Activated CD4-positive, alpha-beta T cell treated with anti-CD3 and anti-CD28 coated beads, Interleukin-2, amount 10 ng/mL, durations not matched to agents 24 days and 14 days (primary cell): Measurements from ENCODE around the gene FHL1. TPM values are rescaled to one million over a fixed set of nuclear protein-coding genes. Genes with fewer than 3 reads are reported as not detected.

ENCODE experiments used
- DNase-seq: peaks from one replicate; pipeline ENCODE4 v3.0.0; 2022
- H3K27ac Mint-ChIP-seq: one replicate; pipeline ENCODE4 v1.8.0; 2022; ENCODE audit warnings: mild to moderate bottlenecking, mixed read lengths
- H3K27me3 Mint-ChIP-seq: one replicate; pipeline ENCODE4 v1.8.0; 2022; ENCODE audit warnings: mixed read lengths
- H3K36me3 Mint-ChIP-seq: one replicate; pipeline ENCODE4 v1.8.0; 2022; ENCODE audit warnings: low read depth, mild to moderate bottlenecking, mixed read lengths
- H3K4me1 Mint-ChIP-seq: one replicate; pipeline ENCODE4 v1.8.0; 2021; ENCODE audit warnings: mixed read lengths
- H3K4me3 Mint-ChIP-seq: one replicate; pipeline ENCODE4 v1.8.0; 2022; ENCODE audit warnings: mild to moderate bottlenecking, moderate library complexity, mixed read lengths
- H3K9me3 Mint-ChIP-seq: one replicate; pipeline ENCODE4 v1.8.0; 2021; ENCODE audit warnings: mixed read lengths
- intact Hi-C: fragments of 100-400 bp; cut with micrococcal nuclease; formaldehyde crosslinking; loops from one replicate; pipeline ENCODE4 v1.15.1; 2023
- total RNA-seq: library from RNA; stranded (reverse); gene quantifications from 2 replicates; pipeline ENCODE4 v1.2.3, GENCODE V29; 2022

The FHL1 gene
- total RNA-seq, 1 donor from 2014 or later, result 15.2 TPM

GRCh38 chrX:136126872-136127406 is 20.4 kb upstream of the FHL1 start:
- H3K27ac Mint-ChIP-seq, result no peak overlapping the region
- H3K4me1 Mint-ChIP-seq, result peaks cover 8% of the 10 kb centered on the region
- intact Hi-C loops, result no loop called here
- no peak overlapping the region for H3K4me3 Mint-ChIP-seq
- no peaks in the 10 kb centered on the region for H3K9me3 Mint-ChIP-seq
- peaks cover 1% of the 10 kb centered on the region for H3K36me3 Mint-ChIP-seq
- no peak for DNase-seq
- no peaks in the 10 kb centered on the region for H3K27me3 Mint-ChIP-seq

- Mint-ChIP-seq H3K36me3 (peaks cover 1% of the 10 kb centered on the region), H3K27me3 (no peaks in the 10 kb centered on the region), H3K9me3 (no peaks in the 10 kb centered on the region), H3K4me1 (peaks cover 8% of the 10 kb centered on the region), H3K27ac (no peak overlapping the region), H3K4me3 (no peak overlapping the region)
- intact Hi-C loops, result no loop called here
- no peak for DNase-seq
Measured at GRCh38 chrX:136128743-136129142, 18.6 kb upstream of the FHL1 start.

GRCh38 chrX:136130931-136131833 is 16.2 kb upstream of the FHL1 start:
- no peaks in the 10 kb centered on the region for H3K27me3 Mint-ChIP-seq
- peak; percentile 60 for DNase-seq
- H3K4me1 Mint-ChIP-seq, result peaks cover 8% of the 10 kb centered on the region
- peak overlapping the region; percentile 74 for H3K27ac Mint-ChIP-seq
- H3K4me3 Mint-ChIP-seq, result no peak overlapping the region
- peaks cover 1% of the 10 kb centered on the region for H3K36me3 Mint-ChIP-seq
- intact Hi-C loops, result no loop called here
- no peaks in the 10 kb centered on the region for H3K9me3 Mint-ChIP-seq

GRCh38 chrX:136138939-136139338 is 8.4 kb upstream of the FHL1 start:
- intact Hi-C loops, result no loop called here
- H3K27me3 Mint-ChIP-seq, result no peaks in the 10 kb centered on the region
- no peaks in the 10 kb centered on the region for H3K36me3 Mint-ChIP-seq
- H3K9me3 Mint-ChIP-seq, result no peaks in the 10 kb centered on the region
- H3K4me1 Mint-ChIP-seq, result peaks cover 3% of the 10 kb centered on the region
- no peak overlapping the region for H3K27ac Mint-ChIP-seq
- H3K4me3 Mint-ChIP-seq, result no peak overlapping the region
- no peak for DNase-seq

- Mint-ChIP-seq H3K9me3 (peaks cover 4% of the 10 kb centered on the region), H3K27ac (no peak overlapping the region), H3K36me3 (no peaks in the 10 kb centered on the region), H3K27me3 (peaks cover 5% of the 10 kb centered on the region), H3K4me1 (peaks cover 15% of the 10 kb centered on the region), H3K4me3 (no peak overlapping the region)
- no peak for DNase-seq
- intact Hi-C loops, result loop anchor here (10.0 kb wide), 1 partner anchor 63 kb away; no protein-coding TSS in a partner anchor
Measured at GRCh38 chrX:136141569-136141968, 5.8 kb upstream of the FHL1 start.

GRCh38 chrX:136142592-136142991 is 4.7 kb upstream of the FHL1 start:
- H3K4me1 Mint-ChIP-seq, result peaks cover 15% of the 10 kb centered on the region
- H3K27ac Mint-ChIP-seq, result no peak overlapping the region
- H3K36me3 Mint-ChIP-seq, result no peaks in the 10 kb centered on the region
- H3K4me3 Mint-ChIP-seq, result no peak overlapping the region
- no peak for DNase-seq
- H3K9me3 Mint-ChIP-seq, result peaks cover 4% of the 10 kb centered on the region
- intact Hi-C loops, result loop anchor here (10.0 kb wide), 1 partner anchor 62 kb away; no protein-coding TSS in a partner anchor
- H3K27me3 Mint-ChIP-seq, result peaks cover 5% of the 10 kb centered on the region

- DNase-seq, result no peak
- H3K9me3 Mint-ChIP-seq, result peaks cover 4% of the 10 kb centered on the region
- peaks cover 5% of the 10 kb centered on the region for H3K27me3 Mint-ChIP-seq
- H3K36me3 Mint-ChIP-seq, result no peaks in the 10 kb centered on the region
- intact Hi-C loops, result loop anchor here (10.0 kb wide), 1 partner anchor 61 kb away; no protein-coding TSS in a partner anchor
- peaks cover 15% of the 10 kb centered on the region for H3K4me1 Mint-ChIP-seq
- peak overlapping the region; percentile 59 for H3K4me3 Mint-ChIP-seq
- H3K27ac Mint-ChIP-seq, result no peak overlapping the region
Measured at GRCh38 chrX:136143711-136144110, 3.6 kb upstream of the FHL1 start.

GRCh38 chrX:136146614-136147314 is 569 bp upstream of the FHL1 start:
- peaks cover 4% of the 10 kb centered on the region for H3K9me3 Mint-ChIP-seq
- no peaks in the 10 kb centered on the region for H3K36me3 Mint-ChIP-seq
- intact Hi-C loops, result loop anchor here (10.0 kb wide), 1 partner anchor 58 kb away; no protein-coding TSS in a partner anchor
- DNase-seq, result peak; percentile 62
- peaks cover 5% of the 10 kb centered on the region for H3K27me3 Mint-ChIP-seq
- H3K4me3 Mint-ChIP-seq, result peak overlapping the region; percentile 85
- H3K4me1 Mint-ChIP-seq, result peaks cover 15% of the 10 kb centered on the region
- peak overlapping the region; percentile 70 for H3K27ac Mint-ChIP-seq

- Mint-ChIP-seq H3K4me3 (peak overlapping the region; percentile 61), H3K4me1 (peaks cover 15% of the 10 kb centered on the region), H3K27ac (no peak overlapping the region), H3K9me3 (peaks cover 4% of the 10 kb centered on the region), H3K27me3 (peaks cover 5% of the 10 kb centered on the region), H3K36me3 (no peaks in the 10 kb centered on the region)
- intact Hi-C loops, result loop anchor here (10.0 kb wide), 1 partner anchor 57 kb away; no protein-coding TSS in a partner anchor
- no peak for DNase-seq
Measured at GRCh38 chrX:136147976-136148375, 643 bp downstream of the FHL1 start.

- no peak for DNase-seq
- intact Hi-C loops, result loop anchor here (10.0 kb wide), 1 partner anchor 56 kb away; no protein-coding TSS in a partner anchor
- no peaks in the 10 kb centered on the region for H3K36me3 Mint-ChIP-seq
Measured at GRCh38 chrX:136148391-136148790, 1.1 kb downstream of the FHL1 start.

GRCh38 chrX:136154998-136155397 is 7.7 kb downstream of the FHL1 start:
- H3K27ac Mint-ChIP-seq, result no peak overlapping the region
- peaks cover 13% of the 10 kb centered on the region for H3K4me1 Mint-ChIP-seq
- DNase-seq, result no peak
- H3K4me3 Mint-ChIP-seq, result no peak overlapping the region
- H3K9me3 Mint-ChIP-seq, result no peaks in the 10 kb centered on the region
- no peaks in the 10 kb centered on the region for H3K27me3 Mint-ChIP-seq
- intact Hi-C loops, result no loop called here
- no peaks in the 10 kb centered on the region for H3K36me3 Mint-ChIP-seq

More at GRCh38 chrX:136148391-136148790, 1.1 kb downstream of the FHL1 start:
- H3K4me1 Mint-ChIP-seq, result peaks cover 15% of the 10 kb centered on the region
- peak overlapping the region; percentile 61 for H3K4me3 Mint-ChIP-seq
- no peak overlapping the region for H3K27ac Mint-ChIP-seq
- peaks cover 4% of the 10 kb centered on the region for H3K9me3 Mint-ChIP-seq
- H3K27me3 Mint-ChIP-seq, result peaks cover 5% of the 10 kb centered on the region

- Mint-ChIP-seq H3K27me3 (no peaks in the 10 kb centered on the region), H3K4me3 (no peak overlapping the region), H3K36me3 (no peaks in the 10 kb centered on the region), H3K4me1 (peaks cover 15% of the 10 kb centered on the region), H3K27ac (no peak overlapping the region), H3K9me3 (no peaks in the 10 kb centered on the region)
- no peak for DNase-seq
- intact Hi-C loops, result no loop called here
Measured at GRCh38 chrX:136156560-136157117, 9.3 kb downstream of the FHL1 start.

- Mint-ChIP-seq H3K4me1 (peaks cover 15% of the 10 kb centered on the region), H3K27me3 (no peaks in the 10 kb centered on the region), H3K9me3 (no peaks in the 10 kb centered on the region), H3K27ac (no peak overlapping the region), H3K36me3 (no peaks in the 10 kb centered on the region), H3K4me3 (no peak overlapping the region)
- no peak for DNase-seq
- intact Hi-C loops, result no loop called here
Measured at GRCh38 chrX:136157187-136157586, 9.9 kb downstream of the FHL1 start.
